SIG-M5 treated with dmso at 0.1 percent for 504 hours (cell line): ENCODE data around the gene AK9.
"Not testable (repeated sequence)": the region's sequence is repeated elsewhere in the genome, so short reads cannot be mapped to it uniquely, and the experiment has no call there.

Experiments used
- DNase-seq: peaks from one replicate; lab custom pipeline; 2025; ENCODE audit not compliant: unreplicated experiment; lab: John Stamatoyannopoulos, UW

AK9 gene

DNA sequence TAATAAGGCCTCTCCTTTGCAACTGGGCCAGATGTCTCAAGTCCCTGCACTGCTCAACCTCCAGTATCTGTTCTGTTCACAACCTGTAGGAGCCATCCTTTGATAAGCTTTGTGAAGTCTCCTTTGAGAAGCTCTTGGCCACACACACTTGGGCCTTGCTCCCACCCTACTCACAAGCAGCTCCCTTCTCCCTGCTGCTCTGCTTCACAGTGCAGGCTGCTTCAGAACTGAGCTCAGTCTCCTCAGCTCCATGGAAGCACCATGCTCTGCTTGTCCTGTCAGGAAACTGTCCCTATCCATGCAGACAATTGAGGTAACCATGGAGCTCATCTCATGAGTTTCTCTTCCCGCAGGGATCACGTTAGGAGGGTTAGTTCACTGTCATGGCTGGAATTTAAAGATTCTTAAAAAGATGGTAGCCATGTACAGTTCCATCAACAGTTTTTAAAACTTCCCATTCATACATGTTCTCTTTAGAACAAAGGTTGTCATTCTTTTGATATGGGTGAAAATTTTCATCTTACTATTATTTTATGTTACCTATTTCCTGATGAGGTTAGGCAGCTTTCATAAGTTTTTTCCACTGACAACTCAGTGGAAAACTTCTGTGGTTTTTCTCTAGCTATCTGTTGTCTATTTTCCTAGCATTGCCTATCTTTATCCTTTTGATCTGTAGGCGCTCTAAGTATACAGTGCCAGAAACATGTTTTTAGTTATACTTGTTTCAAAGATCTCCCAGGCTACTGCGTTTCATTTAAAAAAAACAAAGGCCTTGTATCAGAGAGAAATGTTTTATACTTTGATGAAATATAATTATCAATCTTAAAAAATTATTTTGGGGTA lies 62.6 kb downstream of the AK9 start:
- DNase-seq, result no peak

DNA sequence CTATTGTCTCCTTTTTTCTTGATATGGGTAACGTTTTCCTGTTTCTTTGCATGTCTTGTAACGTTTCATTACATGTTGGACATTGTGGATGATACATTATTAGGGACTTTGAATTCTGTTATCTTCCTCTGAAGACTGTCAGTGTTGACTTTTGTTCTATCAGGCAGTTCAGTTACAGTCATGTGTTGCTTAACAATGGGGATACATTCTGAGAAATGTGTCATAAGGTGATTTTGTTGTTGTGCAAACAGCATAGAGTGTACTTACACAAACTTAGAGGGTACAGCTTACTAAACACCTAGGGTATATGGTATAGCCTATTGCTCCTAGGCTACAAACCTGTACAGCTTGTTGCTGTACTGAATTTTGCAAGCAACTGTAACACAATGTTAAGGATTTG lies 64.7 kb downstream of the AK9 start:
- no peak for DNase-seq

DNA sequence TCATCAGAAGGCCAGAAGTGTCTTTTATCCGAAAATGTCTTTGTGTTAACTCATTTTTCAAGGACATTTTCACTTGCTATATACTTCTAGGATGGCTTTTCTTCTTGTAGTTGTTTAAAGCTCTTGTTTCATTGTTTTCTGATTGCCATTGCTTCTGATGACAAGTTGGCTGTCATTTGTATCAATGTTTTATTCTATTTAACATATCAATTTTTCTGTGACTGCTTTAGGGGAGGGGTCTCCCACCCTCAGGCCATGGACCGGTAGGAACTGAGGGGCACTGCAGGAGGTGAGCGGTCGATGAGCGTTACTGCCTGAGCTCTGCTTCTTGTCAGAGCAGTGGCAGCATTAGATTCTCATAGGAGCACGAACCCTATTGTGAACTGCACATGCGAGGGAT lies 65.8 kb downstream of the AK9 start:
- DNase-seq, result no peak

DNA sequence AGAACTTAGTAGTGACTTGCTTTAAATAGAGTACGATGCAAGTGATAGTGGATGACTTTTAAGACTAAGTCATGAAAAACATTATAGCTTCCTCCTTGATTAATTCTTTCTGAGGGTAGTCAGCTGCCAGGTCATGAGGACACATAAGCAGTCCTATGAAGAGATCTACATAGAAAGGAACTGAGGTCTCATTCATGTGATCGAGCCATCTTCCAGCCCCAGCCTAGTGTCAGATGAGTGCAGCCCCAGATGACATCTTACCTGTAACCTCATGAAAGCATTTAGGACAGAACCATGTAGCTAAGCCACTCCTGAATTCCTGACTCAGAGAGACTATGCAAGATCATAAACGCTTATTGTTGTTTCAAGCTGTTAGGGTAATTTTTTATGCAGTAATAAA lies 67.7 kb downstream of the AK9 start:
- no peak for DNase-seq

DNA sequence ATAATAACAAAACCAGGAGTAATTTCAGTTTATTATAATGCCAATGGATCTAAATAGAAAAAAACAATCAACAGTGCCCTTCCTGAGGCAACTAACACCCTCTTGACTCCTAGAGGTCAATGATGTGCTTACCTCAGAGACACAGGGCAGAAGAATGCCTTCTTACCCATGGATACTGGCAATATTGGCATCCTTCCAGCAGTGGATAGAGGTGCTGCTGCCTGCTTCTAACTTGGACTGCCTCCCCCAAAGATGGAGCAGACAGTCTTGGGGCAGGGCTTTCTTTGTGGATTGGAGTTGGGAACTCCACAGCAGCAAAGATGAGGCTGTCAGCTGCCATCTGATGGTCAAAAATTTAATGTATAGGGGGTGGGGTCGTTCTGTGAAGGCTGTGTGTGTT lies 78.7 kb downstream of the AK9 start:
- DNase-seq, result no peak

DNA sequence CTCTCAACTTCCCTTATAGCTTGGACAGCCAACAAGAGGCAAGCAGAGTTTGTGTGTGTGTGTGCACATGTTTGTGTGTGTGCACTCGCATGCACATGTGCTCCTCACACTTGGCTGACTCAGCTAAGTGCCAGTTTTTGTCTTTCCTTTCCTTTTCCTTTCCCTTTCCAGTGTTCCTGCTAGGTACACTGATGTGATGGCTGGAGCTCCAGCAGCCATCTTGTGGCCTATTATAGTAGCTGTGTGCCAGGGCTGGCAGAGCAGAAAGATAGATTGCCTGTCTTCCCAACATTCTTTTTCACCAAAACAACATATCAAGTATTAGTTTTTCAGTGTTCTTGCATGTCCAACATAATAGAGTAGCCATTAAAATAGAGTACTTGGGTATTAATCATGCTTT lies 79.5 kb downstream of the AK9 start:
- no peak for DNase-seq

DNA sequence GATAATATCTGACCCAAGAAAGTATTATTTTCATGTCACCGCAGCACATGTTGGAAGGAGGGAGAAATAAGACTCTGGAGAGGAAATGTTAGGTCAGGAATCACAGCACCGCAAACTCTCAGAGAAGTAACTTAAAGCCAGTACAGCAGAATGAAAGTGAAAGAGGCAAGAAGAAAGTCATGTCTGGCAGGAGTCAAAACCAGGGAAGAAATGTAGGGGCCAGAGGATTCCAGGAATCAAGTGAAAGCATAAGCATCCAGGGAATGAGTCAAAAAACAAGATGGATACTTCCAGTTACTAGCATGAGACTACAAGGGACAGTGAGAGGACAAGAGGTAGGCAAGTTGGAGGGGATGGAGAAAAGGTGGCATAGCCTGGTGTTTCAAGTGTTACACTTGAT lies 80.4 kb downstream of the AK9 start:
- DNase-seq, result no peak

DNA sequence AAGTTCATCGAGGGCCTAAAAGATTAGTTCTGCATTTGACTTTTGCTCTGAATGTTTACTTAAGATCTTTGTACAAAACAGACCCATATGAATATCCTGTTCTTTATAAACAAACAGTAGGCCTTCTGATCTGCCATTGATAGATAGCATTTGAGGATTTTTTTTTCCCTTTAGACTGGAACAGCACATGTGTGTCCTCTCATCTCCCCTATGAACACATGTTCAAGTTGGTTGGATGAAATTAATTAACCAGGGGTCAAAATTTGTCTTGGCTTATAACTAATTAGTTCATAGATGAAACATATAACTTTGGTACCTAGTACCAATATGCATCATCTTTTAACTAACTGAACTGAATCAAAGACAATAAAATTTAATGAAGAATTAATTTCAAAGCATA lies 81.3 kb downstream of the AK9 start:
- DNase-seq, result no peak

DNA sequence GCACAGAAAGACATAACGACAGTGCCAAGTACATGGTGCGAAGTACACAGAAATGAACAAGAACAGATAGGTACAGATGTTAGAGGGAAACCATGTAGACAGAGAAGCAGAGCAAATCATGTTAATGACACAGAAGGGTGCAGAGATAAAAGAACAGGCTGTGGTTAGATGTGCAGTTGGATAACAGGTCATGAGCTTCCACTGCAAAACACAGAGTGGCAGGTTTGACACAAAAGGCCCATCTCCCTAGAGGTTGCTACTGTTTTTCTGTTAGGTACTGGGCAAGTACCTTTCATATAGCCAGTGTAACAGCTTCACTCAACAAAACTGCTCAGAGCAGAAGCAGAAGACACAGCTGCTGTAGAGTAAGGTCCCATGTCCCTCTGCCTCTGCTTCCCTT lies 84.6 kb downstream of the AK9 start:
- no peak for DNase-seq

DNA sequence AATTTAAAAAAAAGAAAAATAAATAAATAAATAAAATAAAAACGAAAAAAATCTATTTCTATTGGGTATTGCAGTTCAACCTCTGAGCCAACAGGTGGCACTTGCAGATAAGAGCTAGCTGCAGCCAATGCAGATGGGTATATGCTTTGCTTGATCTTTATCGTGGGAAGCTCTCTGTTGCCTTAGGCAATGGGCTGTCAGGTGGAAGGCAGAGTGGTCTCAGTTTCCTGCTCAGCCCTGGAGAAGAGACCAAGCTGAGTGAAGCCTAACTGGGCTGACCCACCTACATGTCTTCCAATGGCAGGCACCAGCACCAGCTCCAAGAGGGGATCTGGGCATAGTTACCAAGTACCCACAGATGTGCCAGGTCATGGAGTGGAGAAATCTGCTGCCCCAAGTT lies 95.0 kb downstream of the AK9 start:
- DNase-seq, result peak; percentile 29

DNA sequence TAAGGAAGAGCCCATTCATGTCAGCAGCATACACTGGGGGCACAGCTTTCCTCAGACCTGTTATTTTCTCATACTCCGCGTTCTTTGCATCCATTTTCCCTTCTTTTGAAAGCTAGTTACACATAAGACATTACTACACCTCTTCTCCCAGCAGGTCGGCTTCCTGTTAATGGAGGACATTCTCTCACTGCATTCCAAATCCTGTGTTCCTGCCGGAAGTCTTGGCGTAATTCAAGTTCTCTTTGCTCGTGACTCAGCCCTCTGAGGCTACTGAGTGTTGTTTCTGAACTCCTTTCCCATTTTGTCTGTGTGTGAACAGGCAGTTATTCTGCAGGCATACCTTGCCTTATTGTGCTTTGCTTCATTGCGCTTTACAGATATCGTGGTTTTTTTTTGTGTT lies 110.5 kb downstream of the AK9 start:
- DNase-seq, result no peak

DNA sequence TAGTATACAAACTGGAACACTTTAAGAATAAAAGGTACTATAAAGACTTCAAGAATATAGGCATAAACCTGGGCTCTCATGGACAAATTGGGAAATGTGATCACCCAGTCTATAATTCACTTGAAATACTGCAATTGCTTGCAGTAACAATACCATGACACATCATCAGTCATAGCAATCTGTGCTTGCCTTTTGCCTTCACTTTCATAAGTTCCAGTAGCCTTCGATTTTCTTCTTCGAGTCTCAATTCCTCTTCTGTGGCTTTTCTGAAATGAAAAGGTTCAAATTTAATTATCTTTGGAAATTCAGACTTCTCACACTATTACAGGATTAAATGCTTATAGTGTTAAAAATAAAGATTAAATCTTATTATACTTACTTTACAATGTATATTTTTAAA lies 111.6 kb downstream of the AK9 start:
- no peak for DNase-seq

DNA sequence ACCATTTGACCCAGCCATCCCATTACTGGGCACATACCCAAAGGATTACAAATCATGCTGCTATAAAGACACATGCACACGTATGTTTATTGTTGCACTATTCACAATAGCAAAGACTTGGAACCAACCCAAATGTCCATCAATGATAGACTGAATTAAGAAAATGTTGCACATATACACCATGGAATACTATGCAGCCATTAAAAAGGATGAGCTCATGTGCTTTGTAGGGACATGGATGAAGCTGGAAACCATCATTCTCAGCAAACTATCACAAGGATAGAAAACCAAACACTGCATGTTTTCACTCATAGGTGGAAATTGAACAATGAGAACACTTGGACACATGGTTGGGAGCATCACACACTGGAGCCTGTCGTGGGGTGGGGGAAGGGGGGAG lies 121.1 kb downstream of the AK9 start:
- DNase-seq, result not testable (repeated sequence)

DNA sequence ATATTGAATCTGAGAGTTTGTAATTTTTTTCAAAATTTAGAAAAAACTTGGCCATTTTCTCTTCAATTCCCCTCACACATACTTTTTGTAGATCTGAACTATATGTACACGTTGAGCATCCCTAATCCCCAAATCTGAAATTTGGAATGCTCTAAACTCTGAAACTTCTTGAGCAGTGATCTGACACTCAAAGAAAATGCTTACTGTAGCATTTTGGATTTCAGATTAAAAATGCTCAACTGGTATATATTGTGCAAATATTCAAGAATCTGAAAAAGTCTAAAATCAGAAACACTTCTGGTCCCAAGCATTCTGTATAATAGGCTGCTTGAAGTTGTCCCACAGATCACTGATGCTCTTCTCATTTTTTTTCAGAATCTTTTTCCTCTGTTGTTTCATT lies 129.2 kb downstream of the AK9 start:
- DNase-seq, result no peak

DNA sequence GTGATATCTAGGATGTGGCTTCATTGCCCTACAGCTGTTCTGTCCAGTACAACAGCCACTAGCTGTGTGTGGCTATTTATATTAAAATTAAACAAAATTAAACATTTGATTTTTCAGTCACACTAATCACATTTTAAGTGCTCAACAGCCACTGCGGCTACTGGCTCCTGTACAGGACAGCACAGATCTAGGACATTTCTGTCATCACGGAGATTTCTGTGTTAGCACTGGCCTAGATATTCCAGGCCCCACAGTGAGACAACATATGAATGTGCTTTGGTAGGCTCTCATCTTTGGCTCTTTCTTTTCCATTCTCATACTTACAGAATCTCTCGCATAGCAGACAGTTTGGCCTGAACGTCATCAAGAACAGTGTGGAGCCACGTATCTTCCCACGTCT lies 159.6 kb downstream of the AK9 start:
- DNase-seq, result no peak

DNA sequence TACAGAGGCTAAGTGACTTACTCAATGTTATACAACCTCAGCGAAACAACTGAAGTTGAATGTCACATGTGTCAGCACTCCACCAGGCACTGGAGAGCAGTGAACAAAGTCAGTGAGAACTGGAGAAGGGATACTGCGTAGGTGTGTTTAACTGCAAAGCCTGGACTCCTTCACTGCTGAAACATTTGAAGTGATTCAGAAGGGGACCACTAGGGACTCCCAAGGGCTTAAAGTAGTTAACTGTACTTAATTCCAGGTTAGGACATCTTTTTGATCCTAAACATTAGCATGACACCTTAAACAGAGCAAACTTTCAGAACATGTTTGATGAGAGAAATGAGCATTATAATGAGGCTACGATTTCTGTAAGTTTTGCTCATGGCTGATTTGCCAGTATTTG lies 163.0 kb downstream of the AK9 start:
- DNase-seq, result no peak

DNA sequence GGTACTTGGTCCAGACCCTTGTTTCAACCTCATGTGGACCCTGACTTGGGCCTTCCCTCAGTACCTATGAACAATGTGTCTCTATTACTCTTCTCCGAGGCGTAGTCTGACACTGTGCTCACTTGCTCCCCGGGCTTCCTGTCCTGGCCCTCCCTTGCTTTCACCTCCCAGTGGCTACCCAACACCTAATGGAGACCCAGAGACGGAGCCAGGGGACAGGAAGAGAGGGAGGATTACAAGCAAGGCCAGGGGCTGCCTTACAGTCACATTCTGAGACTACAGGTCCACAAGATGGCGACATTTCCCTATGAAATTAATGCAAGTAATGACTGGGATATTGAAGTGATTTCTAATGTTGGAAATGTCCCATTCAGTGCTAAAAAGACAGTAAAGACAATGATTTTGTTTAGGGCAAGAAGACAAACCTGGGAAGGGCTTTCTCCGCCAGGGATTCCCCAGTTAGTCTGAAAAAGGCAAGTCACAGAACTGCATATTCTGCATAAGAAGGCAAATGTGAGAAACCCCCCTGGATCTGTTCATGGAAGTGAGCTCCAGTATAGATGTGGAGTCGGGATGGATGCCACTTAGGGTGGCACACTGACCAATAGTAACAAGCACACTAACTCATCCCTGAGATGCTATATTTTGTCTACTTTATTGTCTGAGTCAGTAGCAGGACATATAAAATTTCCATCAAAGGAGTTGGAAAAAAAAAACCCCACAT lies 163.9 kb downstream of the AK9 start:
- peak; percentile 44 for DNase-seq

DNA sequence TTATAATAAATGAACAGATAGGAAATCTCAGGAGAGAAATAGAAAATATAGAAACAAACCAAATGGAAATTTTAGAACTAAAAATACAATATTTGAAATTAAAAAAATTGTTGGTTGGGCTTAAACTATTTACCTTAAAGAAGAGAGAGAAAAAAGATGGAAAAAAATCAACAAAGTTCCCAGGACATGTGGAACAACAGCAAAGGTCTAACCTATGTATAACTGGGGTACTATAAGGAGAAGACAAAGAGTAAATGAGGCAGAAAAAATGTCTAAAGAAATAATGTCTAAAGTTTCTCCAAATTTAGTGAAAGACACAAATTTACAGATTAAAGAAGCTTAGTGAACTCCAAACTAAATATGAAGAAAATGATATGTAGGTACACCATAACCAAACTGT lies 166.9 kb downstream of the AK9 start:
- DNase-seq, result no peak

DNA sequence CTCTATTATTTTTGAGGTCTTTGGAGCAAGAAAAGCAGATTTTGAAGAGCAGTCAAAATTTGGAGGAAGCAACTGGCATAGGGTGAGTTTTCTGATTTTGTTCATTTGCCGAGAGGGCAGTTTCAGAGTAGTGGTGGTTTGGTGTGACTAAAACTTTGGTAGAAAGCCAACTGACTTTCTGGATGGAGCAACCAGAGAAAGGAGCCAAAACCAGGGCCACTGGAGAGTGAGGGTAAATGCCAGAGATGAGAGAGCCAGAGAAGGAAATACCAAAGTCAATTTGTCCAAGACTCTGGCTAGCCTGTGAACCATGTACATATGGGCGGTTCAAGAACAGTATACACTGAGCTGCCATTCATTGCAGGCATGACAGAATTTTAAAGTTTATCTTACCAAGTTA lies 167.5 kb downstream of the AK9 start:
- no peak for DNase-seq

DNA sequence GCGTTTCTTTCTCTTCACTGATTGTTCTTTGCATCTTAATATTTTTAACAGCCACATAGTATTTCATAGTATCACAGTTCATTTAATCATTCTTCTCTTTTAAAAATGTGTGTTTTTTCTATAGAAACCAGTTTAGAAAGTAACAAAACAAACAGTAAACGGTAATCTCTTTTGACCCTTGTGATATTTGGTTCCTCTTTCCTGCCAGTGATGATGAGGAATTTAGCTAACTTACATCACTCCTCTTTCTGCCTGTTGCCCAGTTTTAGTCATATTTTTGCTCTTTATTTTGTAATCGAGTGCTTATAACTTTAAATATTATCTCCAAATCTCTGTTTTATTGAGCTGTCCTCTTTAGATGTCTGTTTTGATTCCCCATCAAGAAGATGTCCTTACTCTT lies 169.9 kb downstream of the AK9 start:
- DNase-seq, result peak; percentile 54

DNA sequence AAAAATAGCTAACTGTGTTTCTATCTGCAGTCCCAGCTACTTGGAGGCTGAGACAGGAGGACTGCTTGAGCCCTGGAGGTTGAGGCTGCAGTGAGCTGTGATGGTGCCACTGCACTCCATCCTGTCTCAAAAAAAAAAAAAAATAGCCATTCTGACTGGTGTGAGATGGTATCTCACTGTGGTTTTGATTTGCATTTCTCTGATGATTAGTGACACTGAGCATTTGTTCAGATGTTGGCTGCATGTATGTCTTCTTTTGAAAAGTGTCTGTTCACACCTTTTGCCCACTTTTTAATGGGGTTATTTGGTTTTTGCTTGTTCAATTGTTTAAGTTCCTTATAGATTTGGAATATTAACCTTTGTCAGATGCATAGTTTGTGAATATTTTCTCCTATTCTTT lies 171.4 kb downstream of the AK9 start:
- not testable (repeated sequence) for DNase-seq

DNA sequence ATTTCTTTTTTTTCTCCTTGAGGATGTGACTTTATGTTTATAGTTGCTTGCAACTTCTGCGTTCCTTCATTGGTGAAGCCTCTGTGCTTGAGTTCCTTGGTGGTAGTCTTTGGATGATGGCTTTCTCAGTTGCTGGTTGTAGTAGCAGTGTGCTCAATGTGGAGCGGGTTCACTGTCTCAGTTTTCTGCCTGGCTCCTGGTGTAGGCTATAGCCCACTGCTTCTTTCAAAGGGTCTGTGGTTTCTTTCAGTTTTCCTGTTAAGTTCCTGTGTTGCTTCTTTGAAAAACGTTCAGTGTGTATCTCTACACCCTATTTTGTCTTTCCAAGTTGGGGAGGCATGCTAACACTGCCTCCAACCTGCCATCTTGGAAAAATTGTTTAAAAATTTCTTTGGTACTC lies 174.1 kb downstream of the AK9 start:
- DNase-seq, result peak; percentile 12
